IPS DF 4.7 (cell line): ENCODE results near the gene UMOD.

Experiments
- DNase-seq: peaks from one replicate; pipeline ENCODE4 v3.0.0-alpha.2; 2013; ENCODE audit warnings: low spot score; ENCODE audit errors: extremely low read depth

Gene UMOD

GRCh38 chr16:20302389-20302788 lies 50.1 kb downstream of the UMOD start:
- DNase-seq = no peak

- DNase-seq = no peak
Observed at GRCh38 chr16:20301840-20302239, 50.7 kb downstream of the UMOD start.

- DNase-seq = peak; percentile 56
Observed at GRCh38 chr16:20300312-20301097, 52.0 kb downstream of the UMOD start.

GRCh38 chr16:20298452-20298851 lies 54.1 kb downstream of the UMOD start:
- DNase-seq = no peak

GRCh38 chr16:20291208-20292206 lies 61.0 kb downstream of the UMOD start:
- DNase-seq = no peak

- DNase-seq = no peak
Observed at GRCh38 chr16:20289571-20289970, 62.9 kb downstream of the UMOD start.

- no peak for DNase-seq
Observed at GRCh38 chr16:20285993-20286499, 66.5 kb downstream of the UMOD start.
